ENCODE data around the gene OTOG. TPM values are rescaled to one million over a fixed set of nuclear protein-coding genes. Genes with fewer than 3 reads are reported as not detected.

The OTOG gene
- total RNA-seq, 1 experiment from 2014 or later, result not detected

GRCh38 chr11:17609291-17610084 is 62.4 kb downstream of the OTOG start:
- no TSS peak for BruUV-seq (replicated peaks)
- intact Hi-C loops (cut with micrococcal nuclease), result no loop called here
- no peak overlapping the region for H3K4me3 Mint-ChIP-seq (ENCODE audit: unreplicated experiment)
- DNase-seq (ENCODE audit: unreplicated experiment), result no peak
- ChIA-PET POLR2A (no interaction called here), CTCF (interaction anchor here (1.3 kb wide), 1 partner anchor 11 kb away, joined by 8 read pairs; no protein-coding TSS in a partner anchor)
- H3K4me1 Mint-ChIP-seq (ENCODE audit: insufficient read depth, unreplicated experiment), result no peaks in the 10 kb centered on the region
- H3K9me3 Mint-ChIP-seq (ENCODE audit: unreplicated experiment), result no peaks in the 10 kb centered on the region
- peaks cover 50% of the 10 kb centered on the region for H3K27me3 Mint-ChIP-seq (ENCODE audit: insufficient read depth, unreplicated experiment)
- TF ChIP-seq, protein P1, sequence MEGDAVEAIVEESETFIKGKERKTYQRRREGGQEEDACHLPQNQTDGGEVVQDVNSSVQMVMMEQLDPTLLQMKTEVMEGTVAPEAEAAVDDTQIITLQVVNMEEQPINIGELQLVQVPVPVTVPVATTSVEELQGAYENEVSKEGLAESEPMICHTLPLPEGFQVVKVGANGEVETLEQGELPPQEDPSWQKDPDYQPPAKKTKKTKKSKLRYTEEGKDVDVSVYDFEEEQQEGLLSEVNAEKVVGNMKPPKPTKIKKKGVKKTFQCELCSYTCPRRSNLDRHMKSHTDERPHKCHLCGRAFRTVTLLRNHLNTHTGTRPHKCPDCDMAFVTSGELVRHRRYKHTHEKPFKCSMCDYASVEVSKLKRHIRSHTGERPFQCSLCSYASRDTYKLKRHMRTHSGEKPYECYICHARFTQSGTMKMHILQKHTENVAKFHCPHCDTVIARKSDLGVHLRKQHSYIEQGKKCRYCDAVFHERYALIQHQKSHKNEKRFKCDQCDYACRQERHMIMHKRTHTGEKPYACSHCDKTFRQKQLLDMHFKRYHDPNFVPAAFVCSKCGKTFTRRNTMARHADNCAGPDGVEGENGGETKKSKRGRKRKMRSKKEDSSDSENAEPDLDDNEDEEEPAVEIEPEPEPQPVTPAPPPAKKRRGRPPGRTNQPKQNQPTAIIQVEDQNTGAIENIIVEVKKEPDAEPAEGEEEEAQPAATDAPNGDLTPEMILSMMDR (IDR thresholded peaks at IDR 0.05; ENCODE audit: unreplicated experiment), result no peak
- no peaks in the 10 kb centered on the region for H3K36me3 Mint-ChIP-seq (ENCODE audit: insufficient read depth, unreplicated experiment)
- no peak overlapping the region for H3K27ac Mint-ChIP-seq (ENCODE audit: low read depth, unreplicated experiment)

DNA sequence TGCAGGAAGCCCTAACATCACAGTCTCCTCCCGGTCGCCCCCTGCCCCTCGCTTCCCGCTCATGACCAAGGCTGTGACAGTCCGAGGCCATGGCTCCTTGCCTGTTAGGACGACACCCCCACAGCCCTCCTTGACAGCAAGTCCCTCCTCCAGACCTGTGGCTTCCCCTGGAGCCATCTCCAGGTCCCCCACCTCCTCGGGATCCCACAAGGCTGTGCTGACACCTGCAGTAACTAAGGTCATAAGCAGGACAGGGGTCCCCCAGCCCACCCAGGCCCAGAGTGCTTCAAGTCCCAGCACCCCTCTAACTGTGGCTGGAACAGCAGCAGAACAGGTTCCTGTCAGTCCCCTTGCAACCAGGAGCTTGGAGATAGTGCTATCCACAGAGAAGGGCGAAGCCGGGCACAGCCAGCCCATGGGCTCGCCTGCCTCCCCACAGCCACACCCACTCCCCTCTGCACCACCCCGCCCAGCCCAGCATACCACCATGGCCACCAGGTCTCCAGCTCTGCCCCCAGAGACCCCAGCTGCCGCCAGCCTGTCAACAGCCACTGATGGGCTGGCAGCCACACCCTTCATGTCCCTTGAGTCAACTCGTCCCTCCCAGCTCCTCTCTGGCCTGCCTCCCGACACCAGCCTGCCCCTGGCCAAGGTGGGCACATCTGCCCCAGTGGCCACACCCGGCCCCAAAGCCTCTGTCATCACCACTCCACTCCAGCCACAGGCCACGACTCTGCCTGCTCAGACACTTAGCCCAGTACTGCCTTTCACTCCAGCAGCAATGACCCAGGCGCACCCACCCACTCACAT is 63.2 kb downstream of the OTOG start:
- CTCF ChIA-PET, result interaction anchor here (0.7 to 1.3 kb wide), 2 partner anchors 12 to 190 kb away, joined by 4 to 8 read pairs; no protein-coding TSS in a partner anchor
- TF ChIP-seq, protein P1 (IDR thresholded peaks at IDR 0.05; ENCODE audit: unreplicated experiment), result no peak
- no peaks in the 10 kb centered on the region for H3K36me3 Mint-ChIP-seq (ENCODE audit: insufficient read depth, unreplicated experiment)
- H3K4me3 Mint-ChIP-seq (ENCODE audit: unreplicated experiment), result no peak overlapping the region
- intact Hi-C loops (cut with micrococcal nuclease), result no loop called here
- H3K27ac Mint-ChIP-seq (ENCODE audit: low read depth, unreplicated experiment), result no peak overlapping the region
- no peak for DNase-seq (ENCODE audit: unreplicated experiment)
- H3K27me3 Mint-ChIP-seq (ENCODE audit: insufficient read depth, unreplicated experiment), result peaks cover 58% of the 10 kb centered on the region
- no peaks in the 10 kb centered on the region for H3K4me1 Mint-ChIP-seq (ENCODE audit: insufficient read depth, unreplicated experiment)
- POLR2A ChIA-PET, result no interaction called here
- BruUV-seq (replicated peaks), result no TSS peak
- H3K9me3 Mint-ChIP-seq (ENCODE audit: unreplicated experiment), result no peaks in the 10 kb centered on the region

- Mint-ChIP-seq H3K27me3 (ENCODE audit: insufficient read depth, unreplicated experiment) (peaks cover 62% of the 10 kb centered on the region), H3K4me1 (ENCODE audit: insufficient read depth, unreplicated experiment) (no peaks in the 10 kb centered on the region), H3K4me3 (ENCODE audit: unreplicated experiment) (no peak overlapping the region), H3K9me3 (ENCODE audit: unreplicated experiment) (no peaks in the 10 kb centered on the region), H3K36me3 (ENCODE audit: insufficient read depth, unreplicated experiment) (no peaks in the 10 kb centered on the region), H3K27ac (ENCODE audit: low read depth, unreplicated experiment) (no peak overlapping the region)
- POLR2A ChIA-PET, result no interaction called here
- intact Hi-C loops (cut with micrococcal nuclease), result no loop called here
- BruUV-seq (replicated peaks), result no TSS peak
- CTCF ChIA-PET, result interaction anchor here (0.7 to 1.3 kb wide), 3 partner anchors 12 to 191 kb away, joined by 4 to 8 read pairs (median 4); no protein-coding TSS in a partner anchor
- DNase-seq (ENCODE audit: unreplicated experiment), result no peak
- TF ChIP-seq, protein P1 (IDR thresholded peaks at IDR 0.05; ENCODE audit: unreplicated experiment), result no peak
Observed at GRCh38 chr11:17611049-17611448, 64.0 kb downstream of the OTOG start.

Measured in MCF 10A (cell line).